ENCODE results near the gene DDIT4. TPM values are rescaled to one million over a fixed set of nuclear protein-coding genes. Genes with fewer than 3 reads are reported as not detected.
A peak's percentile ranks its signal among the peaks of the same experiment; 100 is the strongest.

Gene DDIT4
- total and polyA plus RNA-seq, 9 of the 15 experiments (the other 6 are each of a cell fraction or from before 2014, with no cell fraction given) = 8.2 to 675 (median 159) TPM

DNA sequence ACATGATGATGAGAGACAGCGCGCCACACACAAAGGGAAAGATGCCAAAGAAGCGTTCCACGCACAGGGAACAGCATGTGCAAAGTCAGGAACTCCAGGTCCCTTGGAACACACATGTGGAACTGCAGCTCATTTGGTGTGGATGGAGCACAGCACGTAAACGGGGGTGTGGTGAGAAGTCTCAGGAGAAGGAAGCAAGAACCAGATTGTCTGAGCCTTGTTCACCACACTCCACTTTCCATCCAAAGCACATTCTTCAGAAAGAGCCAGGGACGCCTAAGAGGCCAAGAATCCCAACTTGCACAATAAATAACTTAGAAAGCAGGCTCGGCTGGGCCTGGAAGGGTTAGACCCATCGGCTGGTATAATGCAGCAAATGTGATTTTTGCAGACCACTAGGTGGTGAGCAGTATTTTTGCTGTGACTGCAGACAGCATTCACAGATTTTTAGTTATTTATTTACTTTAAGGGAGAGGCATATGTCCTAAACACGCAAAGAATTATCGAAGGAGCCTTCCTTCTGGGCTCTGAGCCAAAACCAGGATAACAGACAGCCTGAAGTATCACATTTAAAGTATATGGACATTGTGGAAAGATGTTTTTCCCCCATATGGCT is 29.8 kb upstream of the DDIT4 start:
- H3K36me3 ChIP-seq (ENCODE audit: control insufficient read depth, insufficient read depth, low read length) = no peaks in the 10 kb centered on the region
- peak in 3 of 4 experiments; percentile 29 to 82 (median 62) for DNase-seq (ENCODE audit: extremely low read depth in 1 of 4, low spot score in 3 of 4)
- CTCF ChIA-PET (ENCODE audit: low intra/inter-chr PET ratio) = interaction anchor here (1.2 kb wide), 1 partner anchor 85 kb away, joined by 3 read pairs; no protein-coding TSS in a partner anchor
- peak; percentile 57 for FAIRE-seq
- H3K27ac ChIP-seq (ENCODE audit: extremely low read depth, low read depth, low read length) = peak overlapping the region; percentile 73
- 0 out of 2 replicates have a peak overlapping the region, but pooled peaks have one; percentile 44 for H2AFZ ChIP-seq (ENCODE audit: low read depth, low read length)
- ATAC-seq = peak; percentile 71
- POLR2A ChIA-PET = interaction anchor here (1.7 to 7.5 kb wide), 5 partner anchors 6 to 77 kb away, joined by 6 to 42 read pairs (median 19); partner anchors contain the start of gene DDIT4
- peak overlapping the region in 1 of 2 experiments; percentile 52; a peak in 2 of 4 replicates for H3K9ac ChIP-seq (ENCODE audit: insufficient read depth in 1 of 2, low read depth in 2 of 2, low read length in 2 of 2)
- H4K20me1 ChIP-seq (replicated peaks; ENCODE audit: control insufficient read depth, insufficient read depth, low read length) = no peaks in the 10 kb centered on the region
- H3K79me2 ChIP-seq (ENCODE audit: control insufficient read depth, insufficient read depth, low read length) = no peaks in the 10 kb centered on the region
- H3K9me1 ChIP-seq (ENCODE audit: control insufficient read depth, insufficient read depth, low read length) = no peaks in the 10 kb centered on the region
- in situ Hi-C loops (cut with MboI) (no loop called here), intact Hi-C loops (cut with micrococcal nuclease) (loop anchor here (2.0 kb wide), 2 partner anchors 17 to 77 kb away; no protein-coding TSS in a partner anchor)
- no peak overlapping the region; the same call in 1 of the 2 replicates for H3K4me3 ChIP-seq
- peak overlapping the region; percentile 67 for H3K4me2 ChIP-seq (ENCODE audit: insufficient read depth, low read length)
- 47% methylated on average over 11 of the region's 11 CpGs for WGBS (ENCODE audit: insufficient coverage, low coverage, missing lambda C conversion rate)
- no peaks in the 10 kb centered on the region for H3K9me3 ChIP-seq (replicated peaks; ENCODE audit: control insufficient read depth, insufficient read depth, low read depth, low read length)
- H3K27me3 ChIP-seq (ENCODE audit: control insufficient read depth in 2 of 2, insufficient read depth in 2 of 2, low read length in 2 of 2) = no peaks in the 10 kb centered on the region
- no TSS peak for BruUV-seq (replicated peaks)
- H3K4me1 ChIP-seq (replicated peaks in 1 of 2; ENCODE audit: control insufficient read depth in 2 of 2, insufficient read depth in 2 of 2, low read length in 2 of 2) = peaks cover 28 to 44% of the 10 kb centered on the region in 2 experiments
- TF ChIP-seq, protein P1, sequence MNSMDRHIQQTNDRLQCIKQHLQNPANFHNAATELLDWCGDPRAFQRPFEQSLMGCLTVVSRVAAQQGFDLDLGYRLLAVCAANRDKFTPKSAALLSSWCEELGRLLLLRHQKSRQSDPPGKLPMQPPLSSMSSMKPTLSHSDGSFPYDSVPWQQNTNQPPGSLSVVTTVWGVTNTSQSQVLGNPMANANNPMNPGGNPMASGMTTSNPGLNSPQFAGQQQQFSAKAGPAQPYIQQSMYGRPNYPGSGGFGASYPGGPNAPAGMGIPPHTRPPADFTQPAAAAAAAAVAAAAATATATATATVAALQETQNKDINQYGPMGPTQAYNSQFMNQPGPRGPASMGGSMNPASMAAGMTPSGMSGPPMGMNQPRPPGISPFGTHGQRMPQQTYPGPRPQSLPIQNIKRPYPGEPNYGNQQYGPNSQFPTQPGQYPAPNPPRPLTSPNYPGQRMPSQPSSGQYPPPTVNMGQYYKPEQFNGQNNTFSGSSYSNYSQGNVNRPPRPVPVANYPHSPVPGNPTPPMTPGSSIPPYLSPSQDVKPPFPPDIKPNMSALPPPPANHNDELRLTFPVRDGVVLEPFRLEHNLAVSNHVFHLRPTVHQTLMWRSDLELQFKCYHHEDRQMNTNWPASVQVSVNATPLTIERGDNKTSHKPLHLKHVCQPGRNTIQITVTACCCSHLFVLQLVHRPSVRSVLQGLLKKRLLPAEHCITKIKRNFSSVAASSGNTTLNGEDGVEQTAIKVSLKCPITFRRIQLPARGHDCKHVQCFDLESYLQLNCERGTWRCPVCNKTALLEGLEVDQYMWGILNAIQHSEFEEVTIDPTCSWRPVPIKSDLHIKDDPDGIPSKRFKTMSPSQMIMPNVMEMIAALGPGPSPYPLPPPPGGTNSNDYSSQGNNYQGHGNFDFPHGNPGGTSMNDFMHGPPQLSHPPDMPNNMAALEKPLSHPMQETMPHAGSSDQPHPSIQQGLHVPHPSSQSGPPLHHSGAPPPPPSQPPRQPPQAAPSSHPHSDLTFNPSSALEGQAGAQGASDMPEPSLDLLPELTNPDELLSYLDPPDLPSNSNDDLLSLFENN (IDR thresholded peaks at IDR 0.05; ENCODE audit: low read depth in 2 of 2, low read length in 2 of 2) = 0 out of 4 replicates have a peak, but pooled peaks of 1 of the 2 experiments have one; percentile 14
- peak; percentile 76 for TF ChIP-seq HDAC2 (IDR thresholded peaks at IDR 0.05)
- peak; percentile 55 to 64 for TF ChIP-seq RAD21 (CRISPR knock-in tag; conservative IDR thresholded peaks at IDR 0.05 in 1 of 2, IDR thresholded peaks at IDR 0.05 in 1 of 2)
- no peak for TF ChIP-seq NELFE (IDR thresholded peaks at IDR 0.05; ENCODE audit: insufficient read depth, insufficient read length)
- TF ChIP-seq NCOA1 (IDR thresholded peaks at IDR 0.05; ENCODE audit: low read depth) = no peak
- TF ChIP-seq ZNF197 (CRISPR knock-in tag; IDR thresholded peaks at IDR 0.05; ENCODE audit: low read depth) = no peak
- TF ChIP-seq HMGN3 (IDR thresholded peaks at IDR 0.05; ENCODE audit: borderline replicate concordance, extremely low read depth, insufficient read length, low read depth, low read length) = peak; percentile 48
- TF ChIP-seq TCF3 (CRISPR knock-in tag; IDR thresholded peaks at IDR 0.05) = peak; percentile 62; the same call in 1 of the 2 replicates
- TF ChIP-seq, protein P2, sequence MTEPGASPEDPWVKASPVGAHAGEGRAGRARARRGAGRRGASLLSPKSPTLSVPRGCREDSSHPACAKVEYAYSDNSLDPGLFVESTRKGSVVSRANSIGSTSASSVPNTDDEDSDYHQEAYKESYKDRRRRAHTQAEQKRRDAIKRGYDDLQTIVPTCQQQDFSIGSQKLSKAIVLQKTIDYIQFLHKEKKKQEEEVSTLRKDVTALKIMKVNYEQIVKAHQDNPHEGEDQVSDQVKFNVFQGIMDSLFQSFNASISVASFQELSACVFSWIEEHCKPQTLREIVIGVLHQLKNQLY (CRISPR knock-in tag; conservative IDR thresholded peaks at IDR 0.05) = 0 out of 4 replicates have a peak, but pooled peaks of 1 of the 2 experiments have one; percentile 14
- TF ChIP-seq TEAD4 (IDR thresholded peaks at IDR 0.05; ENCODE audit: low read length) = peak; percentile 30; the same call in 1 of the 2 replicates
- TF ChIP-seq TEAD4 (CRISPR knock-in tag; IDR thresholded peaks at IDR 0.05; ENCODE audit: borderline replicate concordance) = no peak
- TF ChIP-seq, protein P3, sequence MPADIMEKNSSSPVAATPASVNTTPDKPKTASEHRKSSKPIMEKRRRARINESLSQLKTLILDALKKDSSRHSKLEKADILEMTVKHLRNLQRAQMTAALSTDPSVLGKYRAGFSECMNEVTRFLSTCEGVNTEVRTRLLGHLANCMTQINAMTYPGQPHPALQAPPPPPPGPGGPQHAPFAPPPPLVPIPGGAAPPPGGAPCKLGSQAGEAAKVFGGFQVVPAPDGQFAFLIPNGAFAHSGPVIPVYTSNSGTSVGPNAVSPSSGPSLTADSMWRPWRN (IDR thresholded peaks at IDR 0.05; ENCODE audit: low read depth) = peak; percentile 60; the same call in 1 of the 2 replicates
- peak in 1 of 2 experiments; percentile 32; a peak in 1 of 4 replicates for TF ChIP-seq HDAC1 (IDR thresholded peaks at IDR 0.05)
